Ishikawa (cell line): ENCODE data around the gene UBE3A.

Experiments
- CEBPB ChIP-seq: IDR thresholded peaks from 2 replicates; pipeline ENCODE4 v1.6.1; 2012
- CREB1 ChIP-seq: IDR thresholded peaks from 2 replicates; pipeline ENCODE4 v1.6.1; 2012; ENCODE audit warnings: low read depth
- EP300 ChIP-seq: IDR thresholded peaks from 2 replicates; pipeline ENCODE4 v1.6.1; 2012; ENCODE audit warnings: borderline replicate concordance
- FOXM1 ChIP-seq: IDR thresholded peaks from 2 replicates; pipeline ENCODE4 v1.6.1; 2012; ENCODE audit warnings: low read depth, borderline replicate concordance
- MAX ChIP-seq: IDR thresholded peaks from 2 replicates; pipeline ENCODE4 v1.6.1; 2012
- NFIC ChIP-seq: IDR thresholded peaks from 2 replicates; pipeline ENCODE4 v1.6.1; 2012
- RAD21 ChIP-seq: IDR thresholded peaks from 2 replicates; pipeline ENCODE4 v1.6.1; 2012; ENCODE audit warnings: low read depth
- REST ChIP-seq: IDR thresholded peaks from 2 replicates; pipeline ENCODE4 v1.6.1; 2012; ENCODE audit warnings: low read depth, mild to moderate bottlenecking
- TAF1 ChIP-seq: IDR thresholded peaks from 2 replicates; pipeline ENCODE4 v1.6.1; 2012; ENCODE audit warnings: low read depth, mild to moderate bottlenecking
- TCF12 ChIP-seq: IDR thresholded peaks from 2 replicates; pipeline ENCODE4 v1.6.1; 2012; ENCODE audit warnings: low read depth
- TEAD4 ChIP-seq: IDR thresholded peaks from 2 replicates; pipeline ENCODE4 v1.6.1; 2012
- USF1 ChIP-seq: IDR thresholded peaks from 2 replicates; pipeline ENCODE4 v1.6.1; 2012
- YY1 ChIP-seq: IDR thresholded peaks from 2 replicates; pipeline ENCODE4 v1.6.1; 2012; ENCODE audit warnings: low read depth
- ZBTB7A ChIP-seq: IDR thresholded peaks from 2 replicates; pipeline ENCODE4 v1.6.1; 2012; ENCODE audit warnings: low read depth

- no peak for TF ChIP-seq EP300
- no peak for TF ChIP-seq YY1
- TF ChIP-seq MAX, result no peak
- TF ChIP-seq USF1, result no peak
- TF ChIP-seq CREB1, result no peak
- TF ChIP-seq REST, result no peak
- TF ChIP-seq TCF12, result no peak
- no peak for TF ChIP-seq RAD21
- TF ChIP-seq FOXM1, result no peak
- TF ChIP-seq TEAD4, result no peak
- TF ChIP-seq CEBPB, result no peak
- TF ChIP-seq TAF1, result no peak
- no peak for TF ChIP-seq NFIC
- TF ChIP-seq ZBTB7A, result no peak
Observed at GRCh38 chr15:25436707-25437106, 2.1 kb downstream of the UBE3A start.
